ENCODE data around the gene TNRC18. TPM values are rescaled to one million over a fixed set of nuclear protein-coding genes. Genes with fewer than 3 reads are reported as not detected.

The TNRC18 gene
- total and polyA plus RNA-seq, 4 experiments from 2014 or later, result 0.11 to 48.9 (median 24.5) TPM

GRCh38 chr7:5422396-5423305 lies 983 bp downstream of the TNRC18 start:
- peak overlapping the region; percentile 54 to 69 for H3K4me3 ChIP-seq (ENCODE audit: low read length in 2 of 2)
- peak in 4 of 5 donors; percentile 6 to 34 (median 21) for DNase-seq
- H3K9me3 ChIP-seq (ENCODE audit: control insufficient read depth in 1 of 2, low read length in 2 of 2), result no peaks in the 10 kb centered on the region
- H3K27ac ChIP-seq (ENCODE audit: low read depth, low read length), result no peak overlapping the region
- H3K4me1 Mint-ChIP-seq, result peaks cover 18 to 71% (median 37%) of the 10 kb centered on the region in 4 donors
- H3K36me3 ChIP-seq (ENCODE audit: insufficient read depth, low read length), result no peaks in the 10 kb centered on the region
- peaks cover 0 to 7% (median 0%) of the 10 kb centered on the region in 8 donors for H3K9me3 Mint-ChIP-seq
- H3K27me3 ChIP-seq (ENCODE audit: insufficient read depth, low read length), result peaks cover 59% of the 10 kb centered on the region
- peak overlapping the region; percentile 73 to 83 (median 76) for H3K4me3 Mint-ChIP-seq
- intact Hi-C loops (cut with micrococcal nuclease), result loop anchor here (1.0 kb wide), 1 partner anchor 25 kb away; no protein-coding TSS in a partner anchor
- ChIA-PET CTCF (ENCODE audit: partially characterized antibody) (interaction anchor here (0.6 to 3.3 kb wide), 2 partner anchors 26 to 243 kb away, joined by 3 to 18 read pairs; no protein-coding TSS in a partner anchor), POLR2A (ENCODE audit: partially characterized antibody) (interaction anchor here (0.6 to 4.2 kb wide), 6 partner anchors 26 to 400 kb away, joined by 3 to 44 read pairs (median 4); no protein-coding TSS in a partner anchor)
- H3K27me3 Mint-ChIP-seq, result peaks cover 28 to 48% of the 10 kb centered on the region in 2 donors
- H3K36me3 Mint-ChIP-seq, result peaks cover 0 to 1% of the 10 kb centered on the region in 2 donors
- peak overlapping the region in 1 of 7 donors; percentile 64 for H3K27ac Mint-ChIP-seq
- H3K4me1 ChIP-seq (ENCODE audit: insufficient read depth, low read length), result peaks cover 82% of the 10 kb centered on the region

- peak overlapping the region; percentile 73 to 83 (median 76) for H3K4me3 Mint-ChIP-seq
- Histone ChIP-seq H3K27me3 (ENCODE audit: insufficient read depth, low read length) (peaks cover 59% of the 10 kb centered on the region), H3K9me3 (ENCODE audit: control insufficient read depth in 1 of 2, low read length in 2 of 2) (no peaks in the 10 kb centered on the region), H3K4me1 (ENCODE audit: insufficient read depth, low read length) (peaks cover 76% of the 10 kb centered on the region), H3K36me3 (ENCODE audit: insufficient read depth, low read length) (no peaks in the 10 kb centered on the region), H3K27ac (ENCODE audit: low read depth, low read length) (no peak overlapping the region), H3K4me3 (ENCODE audit: low read length in 2 of 2) (peak overlapping the region; percentile 54 to 69)
- peaks cover 24 to 48% of the 10 kb centered on the region in 2 donors for H3K27me3 Mint-ChIP-seq
- H3K27ac Mint-ChIP-seq, result peak overlapping the region in 3 of 7 donors; percentile 6 to 74 (median 64)
- CTCF ChIA-PET (ENCODE audit: partially characterized antibody), result interaction anchor here (0.6 to 3.3 kb wide), 2 partner anchors 25 to 244 kb away, joined by 3 to 18 read pairs; no protein-coding TSS in a partner anchor
- peaks cover 16 to 64% (median 33%) of the 10 kb centered on the region in 4 donors for H3K4me1 Mint-ChIP-seq
- H3K9me3 Mint-ChIP-seq, result peaks cover 0 to 5% (median 0%) of the 10 kb centered on the region in 8 donors
- intact Hi-C loops (cut with micrococcal nuclease), result loop anchor here (1.0 kb wide), 1 partner anchor 25 kb away; no protein-coding TSS in a partner anchor
- POLR2A ChIA-PET (ENCODE audit: partially characterized antibody), result interaction anchor here (1.1 to 4.2 kb wide), 4 partner anchors 25 to 401 kb away, joined by 3 to 44 read pairs (median 4); no protein-coding TSS in a partner anchor
- peak in 4 of 5 donors; percentile 15 to 31 (median 21) for DNase-seq
- H3K36me3 Mint-ChIP-seq, result peaks cover 0 to 1% of the 10 kb centered on the region in 2 donors
These were observed 1.8 kb downstream of the TNRC18 start for GRCh38 chr7:5421714-5422395.

GRCh38 chr7:5420881-5421713 lies 2.5 kb downstream of the TNRC18 start:
- Histone ChIP-seq H3K36me3 (ENCODE audit: insufficient read depth, low read length) (no peaks in the 10 kb centered on the region), H3K4me1 (ENCODE audit: insufficient read depth, low read length) (peaks cover 69% of the 10 kb centered on the region), H3K27me3 (ENCODE audit: insufficient read depth, low read length) (peaks cover 56% of the 10 kb centered on the region), H3K27ac (ENCODE audit: low read depth, low read length) (no peak overlapping the region), H3K4me3 (ENCODE audit: low read length in 2 of 2) (peak overlapping the region; percentile 54 to 69), H3K9me3 (ENCODE audit: control insufficient read depth in 1 of 2, low read length in 2 of 2) (no peaks in the 10 kb centered on the region)
- POLR2A ChIA-PET (ENCODE audit: partially characterized antibody), result interaction anchor here (1.1 to 4.2 kb wide), 2 partner anchors 24 to 402 kb away, joined by 4 to 44 read pairs; no protein-coding TSS in a partner anchor
- peaks cover 0 to 5% (median 0%) of the 10 kb centered on the region in 8 donors for H3K9me3 Mint-ChIP-seq
- CTCF ChIA-PET (ENCODE audit: partially characterized antibody), result interaction anchor here (3.3 kb wide), 1 partner anchor 25 kb away, joined by 18 read pairs; no protein-coding TSS in a partner anchor
- intact Hi-C loops (cut with micrococcal nuclease), result no loop called here
- peak overlapping the region; percentile 73 to 81 (median 78) for H3K4me3 Mint-ChIP-seq
- peak in 2 of 5 donors; percentile 10 to 18 for DNase-seq
- H3K27me3 Mint-ChIP-seq, result peaks cover 26 to 46% of the 10 kb centered on the region in 2 donors
- H3K4me1 Mint-ChIP-seq, result peaks cover 16 to 58% (median 30%) of the 10 kb centered on the region in 4 donors
- peaks cover 0 to 1% of the 10 kb centered on the region in 2 donors for H3K36me3 Mint-ChIP-seq
- H3K27ac Mint-ChIP-seq, result peak overlapping the region in 1 of 7 donors; percentile 64

- Histone ChIP-seq H3K4me1 (ENCODE audit: insufficient read depth, low read length) (peaks cover 61% of the 10 kb centered on the region), H3K36me3 (ENCODE audit: insufficient read depth, low read length) (no peaks in the 10 kb centered on the region), H3K27ac (ENCODE audit: low read depth, low read length) (no peak overlapping the region), H3K4me3 (ENCODE audit: low read length in 2 of 2) (peak overlapping the region in 1 of 2 donors; percentile 35), H3K9me3 (ENCODE audit: control insufficient read depth in 1 of 2, low read length in 2 of 2) (no peaks in the 10 kb centered on the region), H3K27me3 (ENCODE audit: insufficient read depth, low read length) (peaks cover 50% of the 10 kb centered on the region)
- intact Hi-C loops (cut with micrococcal nuclease), result no loop called here
- CTCF ChIA-PET (ENCODE audit: partially characterized antibody), result interaction anchor here (3.3 kb wide), 1 partner anchor 24 kb away, joined by 18 read pairs; no protein-coding TSS in a partner anchor
- H3K27me3 Mint-ChIP-seq, result peaks cover 24 to 39% of the 10 kb centered on the region in 2 donors
- peaks cover 0 to 1% of the 10 kb centered on the region in 2 donors for H3K36me3 Mint-ChIP-seq
- peaks cover 0 to 5% (median 0%) of the 10 kb centered on the region in 8 donors for H3K9me3 Mint-ChIP-seq
- no peak overlapping the region for H3K27ac Mint-ChIP-seq
- peaks cover 13 to 50% (median 24%) of the 10 kb centered on the region in 4 donors for H3K4me1 Mint-ChIP-seq
- H3K4me3 Mint-ChIP-seq, result peak overlapping the region; percentile 62 to 79 (median 70)
- peak in 4 of 5 donors; percentile 28 to 51 (median 40) for DNase-seq
- POLR2A ChIA-PET (ENCODE audit: partially characterized antibody), result interaction anchor here (4.2 kb wide), 1 partner anchor 23 kb away, joined by 44 read pairs; no protein-coding TSS in a partner anchor
These were observed 3.4 kb downstream of the TNRC18 start for GRCh38 chr7:5420067-5420880.

- Mint-ChIP-seq H3K27me3 (peaks cover 28 to 38% of the 10 kb centered on the region in 2 donors), H3K27ac (peak overlapping the region in 1 of 7 donors; percentile 81), H3K4me3 (peak overlapping the region; percentile 20 to 87 (median 75)), H3K4me1 (peaks cover 10 to 45% (median 20%) of the 10 kb centered on the region in 4 donors), H3K36me3 (peaks cover 0 to 1% of the 10 kb centered on the region in 2 donors), H3K9me3 (peaks cover 0 to 5% (median 0%) of the 10 kb centered on the region in 8 donors)
- no peaks in the 10 kb centered on the region for H3K36me3 ChIP-seq (ENCODE audit: insufficient read depth, low read length)
- H3K27me3 ChIP-seq (ENCODE audit: insufficient read depth, low read length), result peaks cover 43% of the 10 kb centered on the region
- no peaks in the 10 kb centered on the region for H3K9me3 ChIP-seq (ENCODE audit: control insufficient read depth in 1 of 2, low read length in 2 of 2)
- peak overlapping the region in 1 of 2 donors; percentile 35 for H3K4me3 ChIP-seq (ENCODE audit: low read length in 2 of 2)
- H3K4me1 ChIP-seq (ENCODE audit: insufficient read depth, low read length), result peaks cover 54% of the 10 kb centered on the region
- POLR2A ChIA-PET (ENCODE audit: partially characterized antibody), result no interaction called here
- peak in 1 of 5 donors; percentile 12 for DNase-seq
- CTCF ChIA-PET (ENCODE audit: partially characterized antibody), result no interaction called here
- H3K27ac ChIP-seq (ENCODE audit: low read depth, low read length), result no peak overlapping the region
- intact Hi-C loops (cut with micrococcal nuclease), result no loop called here
These were observed 4.0 kb downstream of the TNRC18 start for GRCh38 chr7:5419539-5420066.

All from CD4-positive, alpha-beta memory T cell (primary cell).